ENCODE measurements around the gene ZNRD2. TPM values are rescaled to one million over a fixed set of nuclear protein-coding genes. Genes with fewer than 3 reads are reported as not detected.

ZNRD2 gene
- total and polyA plus RNA-seq, 4 experiments from 2014 or later: 24.6 to 74.9 (median 48.8) TPM

- H3K27ac ChIP-seq (ENCODE audit: low read depth, low read length): no peak overlapping the region
- no peak overlapping the region for H3K4me3 Mint-ChIP-seq
- POLR2A ChIA-PET (ENCODE audit: partially characterized antibody): interaction anchor here (1.1 to 1.6 kb wide), 2 partner anchors 9 to 32 kb away, joined by 3 read pairs; no protein-coding TSS in a partner anchor
- H3K4me1 Mint-ChIP-seq: peaks cover 16 to 38% (median 29%) of the 10 kb centered on the region in 4 donors
- H3K9me3 ChIP-seq (ENCODE audit: control insufficient read depth in 1 of 2, low read length in 2 of 2): no peaks in the 10 kb centered on the region
- no peaks in the 10 kb centered on the region for H3K9me3 Mint-ChIP-seq
- H3K36me3 Mint-ChIP-seq: peaks cover 18 to 71% of the 10 kb centered on the region in 2 donors
- peaks cover 29% of the 10 kb centered on the region for H3K36me3 ChIP-seq (ENCODE audit: insufficient read depth, low read length)
- H3K27me3 ChIP-seq (ENCODE audit: insufficient read depth, low read length): no peaks in the 10 kb centered on the region
- CTCF ChIA-PET (ENCODE audit: partially characterized antibody): interaction anchor here (0.8 kb wide), 1 partner anchor 67 kb away, joined by 3 read pairs; no protein-coding TSS in a partner anchor
- no peaks in the 10 kb centered on the region for H3K27me3 Mint-ChIP-seq
- H3K4me1 ChIP-seq (ENCODE audit: insufficient read depth, low read length): peaks cover 26% of the 10 kb centered on the region
- no peak for DNase-seq
- no peak overlapping the region for H3K4me3 ChIP-seq (ENCODE audit: low read length in 2 of 2)
- H3K27ac Mint-ChIP-seq: no peak overlapping the region
- intact Hi-C loops (cut with micrococcal nuclease): no loop called here
Observed at GRCh38 chr11:65606876-65607613, 36.8 kb downstream of the ZNRD2 start.

- Histone ChIP-seq H3K4me3 (ENCODE audit: low read length in 2 of 2) (no peak overlapping the region), H3K9me3 (ENCODE audit: control insufficient read depth in 1 of 2, low read length in 2 of 2) (no peaks in the 10 kb centered on the region), H3K36me3 (ENCODE audit: insufficient read depth, low read length) (peaks cover 29% of the 10 kb centered on the region), H3K27me3 (ENCODE audit: insufficient read depth, low read length) (no peaks in the 10 kb centered on the region), H3K27ac (ENCODE audit: low read depth, low read length) (no peak overlapping the region), H3K4me1 (ENCODE audit: insufficient read depth, low read length) (peaks cover 34% of the 10 kb centered on the region)
- H3K9me3 Mint-ChIP-seq: no peaks in the 10 kb centered on the region
- DNase-seq: no peak
- H3K36me3 Mint-ChIP-seq: peaks cover 23 to 71% of the 10 kb centered on the region in 2 donors
- H3K27ac Mint-ChIP-seq: peak overlapping the region in 2 of 7 donors; percentile 29 to 90
- no peaks in the 10 kb centered on the region for H3K27me3 Mint-ChIP-seq
- intact Hi-C loops (cut with micrococcal nuclease): no loop called here
- ChIA-PET CTCF (ENCODE audit: partially characterized antibody) (interaction anchor here (0.8 to 1.6 kb wide), 3 partner anchors 14 to 68 kb away, joined by 3 to 4 read pairs (median 3); no protein-coding TSS in a partner anchor), POLR2A (ENCODE audit: partially characterized antibody) (interaction anchor here (1.1 to 1.6 kb wide), 2 partner anchors 9 to 33 kb away, joined by 3 read pairs; no protein-coding TSS in a partner anchor)
- peak overlapping the region in 1 of 8 donors; percentile 57 for H3K4me3 Mint-ChIP-seq
- peaks cover 21 to 46% (median 36%) of the 10 kb centered on the region in 4 donors for H3K4me1 Mint-ChIP-seq
Observed at GRCh38 chr11:65607614-65608426, 37.5 kb downstream of the ZNRD2 start.

GRCh38 chr11:65609229-65609628 lies 39.0 kb downstream of the ZNRD2 start:
- ChIA-PET POLR2A (ENCODE audit: partially characterized antibody) (interaction anchor here (1.1 to 1.6 kb wide), 3 partner anchors 22 to 43 kb away, joined by 3 to 5 read pairs (median 3); partner anchors contain the start of gene FAM89B), CTCF (ENCODE audit: partially characterized antibody) (interaction anchor here (0.8 to 1.6 kb wide), 6 partner anchors 15 to 69 kb away, joined by 3 to 5 read pairs (median 3); partner anchors contain the start of gene FAM89B)
- Mint-ChIP-seq H3K9me3 (no peaks in the 10 kb centered on the region), H3K4me1 (peaks cover 22 to 57% (median 40%) of the 10 kb centered on the region in 4 donors), H3K36me3 (peaks cover 16 to 62% of the 10 kb centered on the region in 2 donors), H3K27me3 (no peaks in the 10 kb centered on the region), H3K4me3 (peak overlapping the region in 2 of 8 donors; percentile 10 to 64), H3K27ac (peak overlapping the region in 6 of 7 donors; percentile 58 to 90 (median 68))
- Histone ChIP-seq H3K36me3 (ENCODE audit: insufficient read depth, low read length) (peaks cover 28% of the 10 kb centered on the region), H3K9me3 (ENCODE audit: control insufficient read depth in 1 of 2, low read length in 2 of 2) (no peaks in the 10 kb centered on the region), H3K27me3 (ENCODE audit: insufficient read depth, low read length) (no peaks in the 10 kb centered on the region), H3K27ac (ENCODE audit: low read depth, low read length) (peak overlapping the region; percentile 96), H3K4me3 (ENCODE audit: low read length in 2 of 2) (no peak overlapping the region), H3K4me1 (ENCODE audit: insufficient read depth, low read length) (peaks cover 41% of the 10 kb centered on the region)
- intact Hi-C loops (cut with micrococcal nuclease): no loop called here
- no peak for DNase-seq

GRCh38 chr11:65609665-65610064 lies 39.4 kb downstream of the ZNRD2 start:
- Mint-ChIP-seq H3K27ac (peak overlapping the region; percentile 78 to 91 (median 85)), H3K4me3 (peak overlapping the region in 4 of 8 donors; percentile 10 to 63 (median 44)), H3K36me3 (peaks cover 16 to 60% of the 10 kb centered on the region in 2 donors), H3K9me3 (no peaks in the 10 kb centered on the region), H3K27me3 (no peaks in the 10 kb centered on the region), H3K4me1 (peaks cover 22 to 59% (median 40%) of the 10 kb centered on the region in 4 donors)
- intact Hi-C loops (cut with micrococcal nuclease): no loop called here
- CTCF ChIA-PET (ENCODE audit: partially characterized antibody): interaction anchor here (1.1 to 1.6 kb wide), 3 partner anchors 20 to 34 kb away, joined by 3 to 5 read pairs (median 3); no protein-coding TSS in a partner anchor
- no peak for DNase-seq
- Histone ChIP-seq H3K27me3 (ENCODE audit: insufficient read depth, low read length) (no peaks in the 10 kb centered on the region), H3K4me1 (ENCODE audit: insufficient read depth, low read length) (peaks cover 41% of the 10 kb centered on the region), H3K27ac (ENCODE audit: low read depth, low read length) (peak overlapping the region; percentile 96), H3K9me3 (ENCODE audit: control insufficient read depth in 1 of 2, low read length in 2 of 2) (no peaks in the 10 kb centered on the region), H3K36me3 (ENCODE audit: insufficient read depth, low read length) (peaks cover 24% of the 10 kb centered on the region), H3K4me3 (ENCODE audit: low read length in 2 of 2) (no peak overlapping the region)
- POLR2A ChIA-PET (ENCODE audit: partially characterized antibody): interaction anchor here (1.1 to 1.6 kb wide), 3 partner anchors 22 to 43 kb away, joined by 3 to 5 read pairs (median 3); partner anchors contain the start of gene FAM89B

- ChIA-PET CTCF (ENCODE audit: partially characterized antibody) (interaction anchor here (1.0 kb wide), 1 partner anchor 22 kb away, joined by 4 read pairs; no protein-coding TSS in a partner anchor), POLR2A (ENCODE audit: partially characterized antibody) (interaction anchor here (0.6 to 1.4 kb wide), 6 partner anchors 12 to 70 kb away, joined by 3 to 4 read pairs (median 3); no protein-coding TSS in a partner anchor)
- Mint-ChIP-seq H3K36me3 (peaks cover 16 to 62% of the 10 kb centered on the region in 2 donors), H3K27me3 (no peaks in the 10 kb centered on the region), H3K4me1 (peaks cover 22 to 65% (median 40%) of the 10 kb centered on the region in 4 donors), H3K4me3 (peak overlapping the region in 4 of 8 donors; percentile 22 to 53 (median 35)), H3K27ac (peak overlapping the region; percentile 61 to 92 (median 89)), H3K9me3 (no peaks in the 10 kb centered on the region)
- no peaks in the 10 kb centered on the region for H3K27me3 ChIP-seq (ENCODE audit: insufficient read depth, low read length)
- no peak for DNase-seq
- intact Hi-C loops (cut with micrococcal nuclease): no loop called here
- H3K4me3 ChIP-seq (ENCODE audit: low read length in 2 of 2): no peak overlapping the region
- H3K36me3 ChIP-seq (ENCODE audit: insufficient read depth, low read length): peaks cover 16% of the 10 kb centered on the region
- H3K9me3 ChIP-seq (ENCODE audit: control insufficient read depth in 1 of 2, low read length in 2 of 2): no peaks in the 10 kb centered on the region
- H3K27ac ChIP-seq (ENCODE audit: low read depth, low read length): peak overlapping the region; percentile 96
- peaks cover 41% of the 10 kb centered on the region for H3K4me1 ChIP-seq (ENCODE audit: insufficient read depth, low read length)
Observed at GRCh38 chr11:65610404-65610803, 40.1 kb downstream of the ZNRD2 start.

GRCh38 chr11:65611028-65611757 lies 40.9 kb downstream of the ZNRD2 start:
- peak overlapping the region in 6 of 7 donors; percentile 61 to 97 (median 90) for H3K27ac Mint-ChIP-seq
- no peak for DNase-seq
- H3K36me3 ChIP-seq (ENCODE audit: insufficient read depth, low read length): peaks cover 8% of the 10 kb centered on the region
- ChIA-PET POLR2A (ENCODE audit: partially characterized antibody) (interaction anchor here (0.6 to 8.1 kb wide), 8 partner anchors 13 to 248 kb away, joined by 3 to 113 read pairs (median 3); partner anchors contain the start of genes CFL1, MUS81 and SIPA1), CTCF (ENCODE audit: partially characterized antibody) (interaction anchor here (1.0 kb wide), 1 partner anchor 23 kb away, joined by 4 read pairs; no protein-coding TSS in a partner anchor)
- no peak overlapping the region for H3K4me3 ChIP-seq (ENCODE audit: low read length in 2 of 2)
- H3K4me1 Mint-ChIP-seq: peaks cover 22 to 69% (median 42%) of the 10 kb centered on the region in 4 donors
- H3K4me3 Mint-ChIP-seq: peak overlapping the region in 4 of 8 donors; percentile 38 to 99 (median 66)
- H3K4me1 ChIP-seq (ENCODE audit: insufficient read depth, low read length): peaks cover 41% of the 10 kb centered on the region
- peaks cover 16 to 58% of the 10 kb centered on the region in 2 donors for H3K36me3 Mint-ChIP-seq
- no peaks in the 10 kb centered on the region for H3K27me3 Mint-ChIP-seq
- no peaks in the 10 kb centered on the region for H3K27me3 ChIP-seq (ENCODE audit: insufficient read depth, low read length)
- intact Hi-C loops (cut with micrococcal nuclease): no loop called here
- H3K9me3 ChIP-seq (ENCODE audit: control insufficient read depth in 1 of 2, low read length in 2 of 2): no peaks in the 10 kb centered on the region
- H3K9me3 Mint-ChIP-seq: no peaks in the 10 kb centered on the region
- H3K27ac ChIP-seq (ENCODE audit: low read depth, low read length): peak overlapping the region; percentile 96
